H1 (cell line): ENCODE data around the gene CCDC178. TPM values are rescaled to one million over a fixed set of nuclear protein-coding genes. Genes with fewer than 3 reads are reported as not detected.
A peak's percentile ranks its signal among the peaks of the same experiment; 100 is the strongest.

Experiments used
- CTCF ChIA-PET: fragments of 300-600 bp; sonication (Branson Sonifier 250); formaldehyde crosslinking; loops from one replicate; lab custom pipeline; 2021; ENCODE audit not compliant: partially characterized antibody; lab: Charles Lee
- POLR2A ChIA-PET: fragments of 300-600 bp; sonication (Branson Sonifier 250); formaldehyde crosslinking; loops from one replicate; lab custom pipeline; 2021; ENCODE audit warnings: inconsistent platforms; ENCODE audit not compliant: partially characterized antibody; lab: Charles Lee
- DNase-seq, 2 experiments: peaks; one replicate each; pipeline versions ENCODE4 v3.0.0 to v3.0.0-alpha.2; 2010 to 2022; ENCODE audit warnings: low spot score in 2 of 2, low read depth in 1 of 2, mixed read lengths in 1 of 2
- FAIRE-seq: peaks from 2 replicates; lab custom pipeline; 2011; peaks lifted over from hg19 to GRCh38; lab: Jason Lieb, UNC
- H2AFZ ChIP-seq: 2 replicates; pipeline ENCODE4 v1.8.1; 2012; ENCODE audit warnings: low read length, inconsistent platforms
- H2AK5ac ChIP-seq: 2 replicates; pipeline ENCODE4 v1.6.1; 2013; ENCODE audit warnings: low read depth, low read length
- H2BK120ac ChIP-seq: replicated peaks from 2 replicates; pipeline ENCODE3; 2013; ENCODE audit warnings: low read depth, low read length, inconsistent platforms
- H2BK12ac ChIP-seq: 2 replicates; pipeline ENCODE4 v1.6.1; 2013; ENCODE audit warnings: low read depth, low read length
- H2BK15ac ChIP-seq: 2 replicates; pipeline ENCODE4 v1.6.1; 2013; ENCODE audit warnings: low read length
- H2BK20ac ChIP-seq: 2 replicates; pipeline ENCODE4 v1.6.1; 2013; ENCODE audit warnings: low read length
- H2BK5ac ChIP-seq: 2 replicates; pipeline ENCODE4 v1.6.1; 2013; ENCODE audit warnings: low read depth, low read length
- H3K14ac ChIP-seq: 2 replicates; pipeline ENCODE4 v1.6.1; 2013; ENCODE audit warnings: inconsistent platforms; ENCODE audit not compliant: insufficient read length
- H3K18ac ChIP-seq: 2 replicates; pipeline ENCODE4 v1.6.1; 2013; ENCODE audit warnings: low read length; ENCODE audit errors: extremely low read depth
- H3K23ac ChIP-seq: 2 replicates; pipeline ENCODE4 v1.6.1; 2013; ENCODE audit warnings: inconsistent platforms; ENCODE audit not compliant: insufficient read length
- H3K23me2 ChIP-seq: 2 replicates; pipeline ENCODE4 v1.6.1; 2013; ENCODE audit warnings: low read depth, low read length
- H3K27ac ChIP-seq: 2 replicates; pipeline ENCODE4 v1.6.1; 2011; ENCODE audit warnings: low read depth, low read length, inconsistent platforms
- H3K27me3 ChIP-seq, 4 experiments: replicated peaks in 1 of 4; 1 replicate in 1 of 4; 2 replicates in 3 of 4; pipeline versions ENCODE4 v1.6.1 to v1.8.1; 2011 to 2013; ENCODE audit warnings: low read length in 3 of 4, mild to moderate bottlenecking in 3 of 4, inconsistent platforms in 2 of 4, mixed read lengths in 2 of 4, moderate library complexity in 1 of 4; ENCODE audit not compliant: control insufficient read depth in 3 of 4, insufficient read depth in 3 of 4; ENCODE audit errors: extremely low read depth in 1 of 4
- H3K36me3 ChIP-seq, 4 experiments: 2 replicates each; pipeline versions ENCODE4 v1.6.1 to v1.8.1; 2011 to 2013; ENCODE audit warnings: mild to moderate bottlenecking in 4 of 4, low read length in 3 of 4, moderate library complexity in 2 of 4, control low read depth in 1 of 4, inconsistent platforms in 1 of 4; ENCODE audit not compliant: insufficient read depth in 4 of 4, control insufficient read depth in 2 of 4
- H3K4ac ChIP-seq: replicated peaks from 2 replicates; pipeline ENCODE3; 2013; ENCODE audit warnings: low read length, low read depth, mixed read lengths, inconsistent platforms; ENCODE audit not compliant: insufficient read length
- H3K4me1 ChIP-seq, 4 experiments: replicated peaks in 1 of 4; 1 replicate in 1 of 4; 2 replicates in 3 of 4; pipeline versions ENCODE4 v1.6.1 to v1.8.1; 2011 to 2013; ENCODE audit warnings: low read length in 3 of 4, inconsistent platforms in 2 of 4, mixed read lengths in 1 of 4; ENCODE audit not compliant: insufficient read depth in 4 of 4, control insufficient read depth in 3 of 4
- H3K4me2 ChIP-seq, 2 experiments: 2 replicates each; pipeline versions ENCODE4 v1.6.1 to v1.8.1; 2011 to 2013; ENCODE audit warnings: low read depth in 2 of 2, low read length in 2 of 2, control low read depth in 1 of 2, inconsistent platforms in 1 of 2, mild to moderate bottlenecking in 1 of 2; ENCODE audit not compliant: insufficient read depth in 1 of 2
- H3K4me3 ChIP-seq, 4 experiments: fragments of 200-600, 300-600 bp in 1 of 4; sonication (generic), shearing (Covaris generic), sonication (Bioruptor Twin) in 1 of 4; 2 replicates each; pipeline versions ENCODE4 v1.5.1 to v1.8.1; 2011 to 2016; ENCODE audit warnings: low read length in 4 of 4, low read depth in 3 of 4, control low read depth in 2 of 4, inconsistent platforms in 2 of 4, mild to moderate bottlenecking in 2 of 4, mixed read lengths in 1 of 4, moderate library complexity in 1 of 4; ENCODE audit not compliant: insufficient read depth in 2 of 4; ENCODE audit errors: extremely low read depth in 1 of 4
- H3K56ac ChIP-seq: replicated peaks from 2 replicates; pipeline ENCODE3; 2013; ENCODE audit warnings: low read depth, mild to moderate bottlenecking, mixed read lengths, low read length, inconsistent platforms; ENCODE audit not compliant: insufficient read length
- H3K79me1 ChIP-seq: 2 replicates; pipeline ENCODE4 v1.6.1; 2013; ENCODE audit warnings: low read depth, low read length, control low read depth
- H3K79me2 ChIP-seq, 2 experiments: 2 replicates each; pipeline versions ENCODE4 v1.6.1 to v1.8.1; 2012 to 2013; ENCODE audit warnings: low read length in 2 of 2, mild to moderate bottlenecking in 2 of 2, inconsistent platforms in 1 of 2; ENCODE audit not compliant: insufficient read depth in 2 of 2, control insufficient read depth in 1 of 2
- H3K9ac ChIP-seq, 4 experiments: replicated peaks in 1 of 4; 1 replicate in 1 of 4; 2 replicates in 3 of 4; pipeline versions ENCODE4 v1.6.1 to v1.8.1; 2011 to 2013; ENCODE audit warnings: low read depth in 3 of 4, low read length in 3 of 4, control low read depth in 2 of 4, mild to moderate bottlenecking in 2 of 4, moderate library complexity in 2 of 4, inconsistent platforms in 1 of 4; ENCODE audit errors: extremely low read depth in 1 of 4
- H3K9me3 ChIP-seq, 2 experiments: 2 replicates each; pipeline versions ENCODE4 v1.6.1 to v1.8.1; 2012 to 2013; ENCODE audit warnings: mild to moderate bottlenecking in 2 of 2, moderate library complexity in 2 of 2, control low read depth in 1 of 2, inconsistent platforms in 1 of 2, low read depth in 1 of 2, low read length in 1 of 2, mixed read lengths in 1 of 2; ENCODE audit not compliant: insufficient read depth in 2 of 2
- H4K20me1 ChIP-seq, 2 experiments: replicated peaks in 1 of 2; 2 replicates each; pipeline versions ENCODE3 to v1.8.1; 2011 to 2013; ENCODE audit warnings: inconsistent platforms in 2 of 2, low read length in 2 of 2, mild to moderate bottlenecking in 1 of 2; ENCODE audit not compliant: insufficient read depth in 2 of 2, control insufficient read depth in 1 of 2
- H4K5ac ChIP-seq: 2 replicates; pipeline ENCODE4 v1.6.1; 2013; ENCODE audit warnings: low read length, low read depth, mixed read lengths, inconsistent platforms; ENCODE audit not compliant: insufficient read length
- H4K8ac ChIP-seq: 2 replicates; pipeline ENCODE4 v1.8.0; 2013; ENCODE audit warnings: mild to moderate bottlenecking, moderate library complexity, low read length, inconsistent platforms; ENCODE audit not compliant: insufficient read depth; ENCODE audit errors: extremely low read depth
- H4K91ac ChIP-seq: replicated peaks from 2 replicates; pipeline ENCODE3; 2013; ENCODE audit warnings: low read length, mixed read lengths, inconsistent platforms; ENCODE audit not compliant: insufficient read length
- BRCA1 ChIP-seq: IDR thresholded peaks from 2 replicates; pipeline ENCODE4 v1.6.1; 2012; ENCODE audit warnings: low read depth, low read length, improper control_type of control experiment
- CHD1 ChIP-seq: IDR thresholded peaks from 2 replicates; pipeline ENCODE4 v1.6.1; 2012; ENCODE audit warnings: low read depth, low read length, improper control_type of control experiment
- CREB1 ChIP-seq: IDR thresholded peaks from 2 replicates; pipeline ENCODE4 v1.6.1; 2012; ENCODE audit warnings: inconsistent platforms
- CTCF ChIP-seq, 3 experiments: IDR thresholded peaks; 1 replicate in 2 of 3; 2 replicates in 1 of 3; pipeline versions ENCODE4 v1.5.1 to v1.6.1; 2011; ENCODE audit warnings: low read length in 3 of 3, mild to moderate bottlenecking in 3 of 3, inconsistent platforms in 2 of 3, low read depth in 1 of 3, moderate library complexity in 1 of 3; ENCODE audit not compliant: insufficient read depth in 1 of 3; ENCODE audit errors: control extremely low read depth in 1 of 3
- FOSL1 ChIP-seq: IDR thresholded peaks from 2 replicates; pipeline ENCODE4 v1.6.1; 2011; ENCODE audit warnings: mild to moderate bottlenecking, low read depth, low read length, moderate library complexity; ENCODE audit not compliant: insufficient read depth
- RBBP5 ChIP-seq: IDR thresholded peaks from 2 replicates; pipeline ENCODE4 v1.7.1; 2012; ENCODE audit warnings: low read depth, mild to moderate bottlenecking, inconsistent platforms, low read length, moderate library complexity, borderline replicate concordance
- SIX5 ChIP-seq: IDR thresholded peaks from 2 replicates; pipeline ENCODE4 v1.6.1; 2011; ENCODE audit warnings: mild to moderate bottlenecking, low read depth, low read length
- TAF7 ChIP-seq: optimal IDR thresholded peaks from 2 replicates; pipeline ENCODE3; 2011; ENCODE audit warnings: low read depth, mild to moderate bottlenecking, inconsistent platforms, low read length, moderate library complexity, borderline replicate concordance
- WGBS, 2 experiments: shearing (Covaris generic) in 1 of 2; methylation state at CpG; one replicate each; pipeline versions ENCODE4 v1.1.6 to v1.1.7; 2013 to 2015; ENCODE audit warnings: low lambda C conversion rate in 2 of 2, mixed read lengths in 2 of 2, inconsistent platforms in 1 of 2, low coverage in 1 of 2, missing lambda C conversion rate in 1 of 2; ENCODE audit not compliant: insufficient replicate concordance in 2 of 2, insufficient coverage in 1 of 2, insufficient read length in 1 of 2; ENCODE audit errors: extremely low coverage in 1 of 2, missing lambda C conversion rate in 1 of 2; 5-methylcytosine and 5-hydroxymethylcytosine counted together
- polyA plus RNA-seq, 7 experiments: library from polyadenylated mRNA; depleted of rRNA in 3 of 7; stranded (reverse) in 5 of 7; unstranded in 2 of 7; fragments of >200 nt in 5 of 7; fragments of 200-250 nt in 2 of 7; gene quantifications; 1 replicate in 5 of 7; 2 replicates in 1 of 7; 4 replicates in 1 of 7; pipeline versions ENCODE4 v1.2.1 to v1.2.3, GENCODE V29; 2011 to 2013; ENCODE audit warnings: missing spikeins in 2 of 7, mixed read lengths in 2 of 7
- total RNA-seq: library from RNA; stranded (reverse); fragmentation: NEBNext Ultra II Directional; extraction: Animal tissue kit (Norgen Biotek cat#: 25700); gene quantifications from 2 replicates; pipeline ENCODE4 v1.2.1, GENCODE V29; 2021

The CCDC178 gene
- total and polyA plus RNA-seq, 2 of the 8 experiments (the other 6 are each of a cell fraction or from before 2014, with no cell fraction given), result not detected

- H4K20me1 ChIP-seq, result no peaks in the 10 kb centered on the region
- ChIA-PET POLR2A (no interaction called here), CTCF (no interaction called here)
- no peak overlapping the region for H3K14ac ChIP-seq
- no peaks in the 10 kb centered on the region for H3K23me2 ChIP-seq
- H3K4me3 ChIP-seq, result no peak overlapping the region
- no peaks in the 10 kb centered on the region for H3K9me3 ChIP-seq
- no peak overlapping the region for H2BK5ac ChIP-seq
- H3K4me1 ChIP-seq, result no peaks in the 10 kb centered on the region
- H2BK12ac ChIP-seq, result no peak overlapping the region
- no peak overlapping the region for H2BK120ac ChIP-seq
- no peak overlapping the region for H3K4me2 ChIP-seq
- H3K36me3 ChIP-seq, result no peaks in the 10 kb centered on the region
- TF ChIP-seq CREB1, result no peak
- no peak for TF ChIP-seq BRCA1
- no peak for TF ChIP-seq CHD1
- TF ChIP-seq FOSL1, result no peak
- TF ChIP-seq CTCF (IDR thresholded peaks at IDR 0.05; ENCODE audit: control extremely low read depth in 1 of 3, insufficient read depth in 1 of 3, low read depth in 1 of 3, low read length in 3 of 3), result no peak
- no peak for TF ChIP-seq SIX5
- no peak for TF ChIP-seq RBBP5
- TF ChIP-seq TAF7, result no peak
- no peak overlapping the region for H4K5ac ChIP-seq
- no peak overlapping the region for H3K27ac ChIP-seq
- 89% methylated on average over 3 of the region's 3 CpGs; no CpG with 5 or more reads in 1 of the 2 experiments for WGBS, 2 experiments
- H2AFZ ChIP-seq, result peak overlapping the region; percentile 49; the same call in 1 of the 2 replicates
- H3K79me1 ChIP-seq, result no peaks in the 10 kb centered on the region
- H2BK20ac ChIP-seq, result no peak overlapping the region
- H3K18ac ChIP-seq, result no peak overlapping the region
- no peak overlapping the region for H2BK15ac ChIP-seq
- DNase-seq (no peak), FAIRE-seq (no peak)
- H3K4ac ChIP-seq, result no peak overlapping the region
- H3K9ac ChIP-seq, result no peak overlapping the region
- no peak overlapping the region for H3K23ac ChIP-seq
- no peak overlapping the region for H4K91ac ChIP-seq
- H3K79me2 ChIP-seq, result no peaks in the 10 kb centered on the region
- H3K56ac ChIP-seq, result no peak overlapping the region
- no peaks in the 10 kb centered on the region for H3K27me3 ChIP-seq
- no peak overlapping the region for H4K8ac ChIP-seq
- H2AK5ac ChIP-seq, result no peak overlapping the region
Measured at GRCh38 chr18:32998285-32998684, 442.2 kb downstream of the CCDC178 start.
